ENCODE data around the gene GLIS1. TPM values are rescaled to one million over a fixed set of nuclear protein-coding genes. Genes with fewer than 3 reads are reported as not detected.

Gene GLIS1
- total RNA-seq, 1 experiment from 2014 or later: 0.14 TPM

DNA sequence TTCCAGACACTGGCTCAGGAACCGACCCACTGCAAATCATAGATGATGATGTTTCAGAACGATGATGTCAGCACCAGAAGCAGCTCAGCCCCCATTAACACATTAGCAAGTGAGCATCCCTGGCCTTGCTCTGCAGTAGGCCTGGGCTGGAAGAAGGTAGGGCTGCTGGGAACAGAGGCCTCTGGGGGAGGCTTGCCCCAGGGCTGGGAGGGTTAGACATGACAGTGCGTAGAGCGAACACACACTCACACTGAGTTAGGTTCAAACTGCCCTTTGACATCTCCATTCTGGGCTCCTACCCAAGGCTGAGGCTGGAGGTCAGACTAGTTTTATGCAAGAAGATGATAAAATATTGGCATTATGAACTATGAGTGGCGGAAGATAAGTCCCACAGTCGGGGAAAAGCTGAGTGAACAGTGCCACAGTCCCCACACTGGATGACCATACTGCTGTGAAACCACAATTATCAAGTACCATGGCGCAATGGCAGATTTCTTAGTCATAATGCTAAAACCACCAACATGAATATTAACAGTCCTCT is 188.7 kb downstream of the GLIS1 start:
- no peak for DNase-seq (ENCODE audit: low spot score)

DNA sequence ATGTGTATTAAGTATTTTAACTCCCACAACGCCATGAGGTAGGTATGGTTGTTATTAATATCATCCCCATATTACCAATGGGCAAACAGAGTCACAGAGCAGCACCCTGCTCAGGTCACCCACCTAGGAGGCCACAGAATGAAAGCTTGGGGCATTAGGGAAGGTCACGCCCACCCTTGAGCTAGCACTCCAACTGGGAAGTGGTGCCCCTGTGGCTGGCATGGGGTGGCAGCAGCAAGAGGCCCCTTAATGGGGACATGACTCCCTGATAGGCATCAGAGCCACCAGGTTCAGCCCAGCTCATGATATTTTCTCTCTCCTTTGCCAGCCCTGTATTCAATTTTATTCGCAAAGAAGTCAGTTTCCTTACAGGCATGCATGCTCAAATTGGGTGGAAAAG is 189.2 kb downstream of the GLIS1 start:
- no peak for DNase-seq (ENCODE audit: low spot score)

DNA sequence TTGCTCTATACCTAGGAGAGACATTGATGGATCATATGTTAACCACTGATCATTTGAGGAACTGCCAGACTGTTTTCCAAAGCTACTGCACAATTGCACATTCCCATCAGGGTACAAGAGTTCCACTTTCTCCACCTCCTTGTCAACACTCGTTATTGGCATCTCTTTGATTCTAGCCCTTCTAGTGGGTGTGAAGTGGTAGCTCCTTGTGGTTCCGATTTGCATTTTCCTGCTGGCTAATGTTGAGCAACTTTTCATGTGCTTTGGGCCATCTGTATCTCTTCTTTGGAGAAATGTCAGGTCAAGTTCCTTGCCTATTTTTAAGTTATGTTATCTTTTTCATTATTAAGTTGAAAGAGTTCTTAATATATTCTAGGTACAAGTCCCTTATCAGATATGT is 189.7 kb downstream of the GLIS1 start:
- DNase-seq (ENCODE audit: low spot score): no peak

DNA sequence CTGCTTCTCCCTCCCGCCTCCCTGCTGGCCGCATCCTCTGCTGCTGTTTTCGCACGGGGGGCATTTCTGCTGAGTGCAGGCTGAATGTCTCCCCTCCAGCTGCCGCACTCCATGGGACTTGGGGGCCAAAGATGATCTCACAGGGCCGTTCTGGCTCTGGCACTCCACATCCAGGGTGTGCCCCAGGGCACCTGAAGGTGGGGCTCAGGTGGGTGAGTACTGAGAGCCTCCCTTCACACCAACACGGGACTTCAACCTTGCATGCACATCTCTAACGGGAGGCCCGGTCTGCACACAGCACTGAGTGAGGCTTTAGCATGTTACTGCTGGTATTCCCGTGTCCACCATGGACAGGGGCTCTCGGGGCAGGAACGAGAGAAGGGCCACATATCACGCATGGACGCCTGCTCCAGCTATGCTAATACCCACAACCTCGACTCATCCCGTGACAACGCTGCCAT is 190.9 kb downstream of the GLIS1 start:
- no peak for DNase-seq (ENCODE audit: low spot score)

DNA sequence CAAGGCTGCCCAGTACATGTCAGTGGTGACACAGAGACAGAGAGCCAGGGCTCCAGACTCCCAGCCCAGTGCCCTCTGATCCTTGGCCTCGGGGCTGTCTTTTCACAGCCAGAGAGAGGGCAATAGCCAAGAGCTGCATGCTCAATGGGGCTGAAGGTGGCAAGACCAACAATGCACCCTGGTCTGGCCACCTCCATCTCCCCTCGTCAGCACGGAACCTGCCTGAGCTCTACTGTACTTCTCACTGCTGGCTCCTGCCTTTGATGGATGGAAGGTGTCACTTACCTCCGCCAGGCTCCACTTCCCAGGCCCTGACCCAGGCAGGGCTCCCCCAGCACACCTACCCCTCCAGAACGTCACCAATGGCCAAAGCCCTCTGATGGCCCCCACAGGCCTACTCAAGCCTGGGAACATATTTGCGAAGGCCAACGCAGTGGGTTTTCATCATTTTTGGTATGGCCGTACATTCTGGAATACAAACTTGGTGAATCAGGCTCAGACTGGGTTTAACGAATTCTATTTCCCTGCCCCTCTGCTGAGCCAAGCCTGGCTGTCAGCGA is 191.7 kb downstream of the GLIS1 start:
- DNase-seq (ENCODE audit: low spot score): no peak

DNA sequence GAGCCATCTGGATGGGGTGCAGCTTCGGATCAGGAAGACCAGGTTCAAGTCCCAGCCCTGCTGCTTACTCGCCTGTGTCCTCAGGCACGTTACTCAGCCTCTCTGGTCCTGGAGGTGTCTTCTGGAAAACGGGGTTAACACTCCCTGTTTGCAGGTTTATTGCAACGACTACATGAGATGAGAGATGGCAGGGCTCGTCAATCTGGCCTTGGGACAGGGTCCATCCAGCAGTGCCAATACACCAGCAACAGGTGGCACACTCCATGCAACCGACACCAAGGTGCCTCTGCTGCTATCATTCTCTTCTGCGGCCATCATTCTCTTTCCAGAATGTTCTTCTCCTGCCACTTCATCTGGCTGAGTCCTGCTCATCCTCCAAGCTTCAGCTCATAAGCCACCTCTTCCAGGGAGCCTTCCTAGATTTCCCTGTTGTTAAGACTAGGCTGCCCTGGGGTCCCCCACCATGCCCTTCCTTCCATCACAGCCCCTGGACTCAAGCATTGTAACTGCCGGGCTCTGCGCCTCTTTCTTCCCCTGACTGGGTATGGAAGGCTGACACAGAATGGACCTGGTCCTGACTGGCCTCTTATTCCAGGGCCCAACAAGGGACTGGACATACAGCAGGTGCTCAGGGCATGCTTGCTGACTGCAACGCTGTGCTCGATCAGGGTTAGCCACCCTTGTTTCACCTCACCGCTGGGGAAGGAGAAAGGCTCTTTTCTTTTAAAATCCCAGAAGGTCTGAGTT is 192.4 kb downstream of the GLIS1 start:
- DNase-seq (ENCODE audit: low spot score): no peak

DNA sequence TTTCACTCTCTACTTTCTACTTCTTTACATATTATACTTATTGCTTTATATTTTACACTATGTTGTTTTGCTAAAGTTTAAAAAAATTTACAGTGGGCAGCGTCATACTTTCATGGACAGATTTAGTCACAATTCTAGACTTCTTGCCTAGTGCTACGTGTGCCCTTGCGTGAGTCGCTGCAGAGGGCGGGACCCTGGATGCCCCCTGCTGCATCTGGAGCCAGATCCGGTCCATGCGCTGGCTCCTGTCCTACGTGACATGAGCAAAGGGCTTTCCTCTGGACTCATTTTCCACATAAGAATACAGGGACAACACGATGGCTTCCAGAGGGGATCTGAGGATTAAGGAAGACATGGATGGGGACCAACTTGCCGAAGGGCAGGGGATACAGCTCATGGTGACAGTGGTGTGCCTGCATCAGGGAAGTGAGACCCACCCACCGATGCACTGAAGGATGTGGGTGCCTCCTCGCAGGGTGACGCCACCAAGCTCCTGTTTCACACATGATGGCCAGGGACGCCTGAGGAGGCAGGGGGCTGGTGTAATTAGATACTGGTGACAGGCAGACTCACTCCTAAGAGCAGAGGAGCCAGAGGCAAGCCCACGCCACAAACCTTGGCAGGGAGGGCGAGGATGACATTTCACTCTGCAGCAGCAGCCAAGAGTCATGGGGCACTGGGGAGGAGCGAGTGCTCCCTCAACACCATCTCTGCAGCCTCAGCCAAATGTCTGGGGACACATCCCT is 193.1 kb downstream of the GLIS1 start:
- no peak for DNase-seq (ENCODE audit: low spot score)

DNA sequence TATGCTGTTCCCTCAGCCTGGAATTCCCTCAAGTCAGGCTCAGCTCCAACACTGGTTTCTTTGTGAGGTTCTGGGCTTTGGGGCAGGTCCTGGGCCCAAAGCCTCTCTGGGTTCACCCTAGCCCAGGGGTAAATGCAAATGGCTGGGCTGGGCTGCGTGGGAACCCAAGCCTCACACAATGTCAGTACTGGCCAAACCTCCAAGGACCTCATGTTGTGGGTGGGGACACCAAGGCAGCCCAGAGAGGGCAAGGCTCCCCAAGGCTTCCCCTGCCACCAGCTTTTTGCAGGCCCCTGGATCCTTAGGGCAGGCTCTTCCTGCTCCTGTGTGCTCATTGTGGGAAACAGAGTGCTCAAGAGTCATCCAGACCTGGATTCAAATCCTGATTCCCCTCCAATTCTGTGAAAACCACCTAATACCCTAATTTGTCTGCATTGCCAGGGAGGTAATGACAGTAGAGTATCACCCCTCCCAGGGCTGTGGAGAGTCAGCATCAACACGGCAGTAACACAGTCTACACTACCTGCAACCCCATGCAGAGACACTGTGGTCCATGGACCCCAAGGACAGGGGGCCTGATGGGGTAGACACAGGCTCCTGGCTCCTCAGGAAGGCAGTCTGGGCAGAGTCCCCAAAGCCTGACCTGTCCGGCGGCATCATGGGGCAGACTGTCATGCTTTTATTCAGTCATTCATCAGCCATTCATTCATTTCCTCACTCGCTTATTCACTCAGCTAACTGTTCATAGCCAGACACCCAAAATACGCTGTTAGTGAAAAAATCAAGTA is 194.0 kb downstream of the GLIS1 start:
- DNase-seq (ENCODE audit: low spot score): no peak

DNA sequence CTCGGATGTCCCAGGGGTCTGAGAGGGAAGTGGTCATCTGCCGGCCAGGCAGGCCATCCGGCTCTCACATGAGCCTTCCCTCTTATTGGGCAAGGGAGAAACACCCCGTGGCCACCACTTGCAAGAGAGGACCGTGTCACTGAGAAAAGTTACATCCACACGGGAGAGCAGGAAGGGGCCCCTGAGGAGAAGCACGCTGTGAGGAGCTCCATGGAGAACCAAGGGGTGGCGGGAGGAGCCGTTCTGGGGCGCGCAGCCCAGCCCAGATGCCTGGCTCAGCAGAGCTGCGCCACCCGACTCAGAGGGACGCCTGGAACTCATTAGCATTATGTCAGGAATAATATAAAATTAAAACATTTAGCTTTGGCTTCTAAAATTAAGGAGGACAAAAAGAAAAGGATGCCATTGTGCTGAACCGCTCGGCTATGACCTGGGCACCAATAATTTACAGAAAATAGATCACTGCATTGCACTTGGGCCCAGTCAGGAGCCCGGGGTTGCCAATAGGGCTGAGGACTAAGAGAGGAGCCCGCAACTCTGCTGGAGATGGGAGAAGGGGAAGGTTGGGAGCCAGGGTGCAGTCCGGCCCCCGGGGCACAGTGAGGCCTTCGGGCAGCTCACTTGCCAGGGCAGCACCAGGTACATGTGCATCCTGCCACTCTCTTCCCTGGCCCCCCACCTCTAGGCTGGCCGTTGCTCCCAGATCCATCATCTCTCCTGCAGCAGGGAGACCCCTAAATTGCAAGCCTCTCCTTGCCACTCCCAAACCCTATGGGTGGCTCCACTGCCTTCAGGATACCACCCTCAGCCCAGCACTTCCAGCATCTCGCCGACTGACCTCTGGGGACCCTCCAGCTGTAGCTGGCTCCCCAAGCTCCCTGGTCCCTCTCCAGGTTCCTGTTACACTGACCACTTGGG is 194.9 kb downstream of the GLIS1 start:
- no peak for DNase-seq (ENCODE audit: low spot score)

DNA sequence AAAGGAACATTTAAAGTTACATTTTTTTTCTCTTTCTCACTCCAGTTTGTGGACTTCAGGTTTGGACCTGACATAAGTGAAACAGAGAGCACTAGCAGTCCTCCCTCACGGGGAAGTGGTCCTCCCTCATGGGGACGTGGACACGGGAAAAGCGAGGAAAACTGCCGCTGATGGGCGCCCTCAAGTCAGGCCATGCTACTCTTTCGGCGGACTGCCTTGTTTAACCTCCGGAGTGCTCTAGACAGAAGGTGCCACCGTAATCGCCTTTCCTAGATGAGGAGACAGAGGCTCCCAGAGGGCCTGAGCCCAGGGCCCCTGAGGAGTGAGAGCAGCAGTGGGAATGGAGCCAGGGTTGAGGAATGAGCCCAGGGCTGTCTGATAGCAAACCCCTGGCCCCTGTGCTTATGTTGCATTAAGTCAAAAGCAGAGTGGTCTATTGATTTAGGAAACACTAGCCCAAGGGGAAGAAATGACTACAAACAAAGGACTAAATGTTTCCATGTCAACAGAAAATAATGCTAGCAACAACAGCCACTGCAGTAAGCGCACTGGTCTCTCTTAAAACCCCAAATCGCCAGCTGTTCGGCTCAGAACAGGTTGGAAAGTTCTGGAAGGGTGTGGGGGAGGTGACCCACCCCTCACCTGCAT is 195.7 kb downstream of the GLIS1 start:
- no peak for DNase-seq (ENCODE audit: low spot score)

DNA sequence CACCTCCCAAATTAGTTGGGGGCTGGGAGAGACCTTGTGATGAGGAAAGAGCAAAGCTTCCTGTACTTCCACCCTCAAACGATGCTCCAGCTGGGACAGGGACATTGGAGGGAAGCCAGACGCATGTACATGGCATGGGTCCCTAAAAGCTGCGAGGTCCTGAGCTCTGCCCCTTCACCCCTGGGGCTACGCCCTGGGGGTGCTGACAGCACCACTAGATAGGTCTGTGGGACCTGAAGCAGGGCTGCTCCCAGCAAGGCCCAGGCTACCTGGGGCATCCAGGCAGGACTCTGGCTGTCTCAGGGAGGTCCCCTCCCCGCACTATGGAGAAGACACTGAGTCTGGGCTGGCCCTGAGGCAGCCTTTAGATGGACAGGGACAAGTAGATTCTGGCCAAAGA is 196.4 kb downstream of the GLIS1 start:
- no peak for DNase-seq (ENCODE audit: low spot score)

DNA sequence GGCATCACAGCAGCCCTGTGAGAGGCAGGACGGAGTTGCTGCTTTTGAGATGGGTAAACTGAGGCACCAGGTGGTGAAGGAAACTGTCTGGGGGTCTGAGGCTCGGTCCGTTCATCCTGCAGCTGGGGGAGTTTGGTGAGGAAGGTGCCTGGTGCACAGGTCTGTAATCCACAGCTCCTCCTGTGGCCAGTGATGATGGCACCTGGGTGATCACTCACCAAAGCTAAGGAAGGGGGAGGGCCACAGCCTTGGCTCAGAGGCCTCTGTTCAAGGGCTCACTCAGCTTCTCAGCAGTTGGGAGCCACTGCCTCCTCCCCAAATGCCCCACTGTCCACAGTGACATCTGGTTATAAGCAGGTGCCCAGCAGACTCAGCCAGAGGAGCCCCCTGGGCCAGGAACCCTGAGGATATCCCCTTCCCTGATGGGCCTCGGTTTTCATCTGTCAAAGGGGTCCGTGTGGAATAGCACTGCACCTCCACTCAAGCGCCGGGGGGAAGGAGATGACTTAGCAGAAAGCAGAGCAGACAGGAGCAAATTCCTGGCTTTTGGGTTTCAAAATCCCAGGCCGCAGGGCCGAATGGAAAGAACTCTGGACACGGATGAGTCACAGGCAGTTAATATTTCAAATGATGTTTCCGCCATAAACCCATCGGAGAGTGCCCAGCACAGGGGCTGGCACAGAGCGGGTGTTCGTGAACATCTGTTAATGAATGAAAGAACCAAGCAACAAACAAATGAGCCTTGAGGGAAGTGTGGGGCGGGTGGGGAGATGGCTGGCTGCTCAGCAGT is 197.0 kb downstream of the GLIS1 start:
- peak; percentile 80 for DNase-seq (ENCODE audit: low spot score)

DNA sequence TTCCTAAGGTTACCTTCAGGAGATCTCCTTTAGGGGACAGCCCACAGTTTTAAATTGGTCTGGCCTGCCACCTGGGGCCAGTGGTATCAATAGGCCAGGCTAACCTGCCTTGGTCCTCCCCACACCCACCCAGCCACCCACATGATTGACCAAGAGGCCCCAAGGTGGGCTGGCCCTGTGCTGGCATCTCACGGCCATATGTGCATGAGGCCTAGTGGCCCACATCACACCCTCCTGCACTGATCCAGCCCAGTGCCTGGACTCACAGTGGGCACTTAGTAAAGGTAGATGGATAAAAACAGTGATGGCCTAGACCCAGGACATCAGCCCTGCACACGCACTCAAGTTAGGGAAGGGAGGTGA is 197.7 kb downstream of the GLIS1 start:
- DNase-seq (ENCODE audit: low spot score): no peak

DNA sequence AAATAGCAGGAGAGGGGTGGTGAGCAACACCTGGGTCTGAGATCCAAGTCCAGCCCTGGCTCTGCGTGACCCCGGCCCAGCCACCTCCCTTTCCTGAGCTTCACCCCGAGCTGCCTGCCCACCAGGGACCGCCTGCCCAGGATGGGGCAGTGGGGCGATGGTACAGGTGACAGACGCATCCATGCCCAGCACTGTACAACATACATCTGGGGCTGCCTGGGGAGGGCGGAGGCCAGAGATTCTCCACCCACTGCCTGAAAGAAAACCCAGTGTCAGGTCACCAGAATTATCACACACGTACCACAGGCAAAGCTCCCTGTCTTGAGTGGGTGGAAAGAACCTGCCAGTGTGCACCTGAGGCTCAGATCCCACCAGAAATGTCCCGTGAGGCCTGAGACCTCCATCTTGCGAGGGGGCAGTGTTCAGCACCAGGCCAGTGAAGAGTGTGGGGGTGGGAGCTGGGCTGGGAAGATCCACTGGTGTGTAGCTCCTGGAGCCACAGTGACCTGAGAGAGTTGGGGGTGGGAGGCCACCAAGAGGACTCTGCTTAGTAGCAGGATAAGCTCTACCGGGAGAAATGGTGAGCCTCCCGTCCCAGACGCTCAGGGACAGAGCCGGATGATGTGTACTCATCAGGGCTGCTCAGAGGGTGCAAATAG is 198.2 kb downstream of the GLIS1 start:
- DNase-seq (ENCODE audit: low spot score): no peak

DNA sequence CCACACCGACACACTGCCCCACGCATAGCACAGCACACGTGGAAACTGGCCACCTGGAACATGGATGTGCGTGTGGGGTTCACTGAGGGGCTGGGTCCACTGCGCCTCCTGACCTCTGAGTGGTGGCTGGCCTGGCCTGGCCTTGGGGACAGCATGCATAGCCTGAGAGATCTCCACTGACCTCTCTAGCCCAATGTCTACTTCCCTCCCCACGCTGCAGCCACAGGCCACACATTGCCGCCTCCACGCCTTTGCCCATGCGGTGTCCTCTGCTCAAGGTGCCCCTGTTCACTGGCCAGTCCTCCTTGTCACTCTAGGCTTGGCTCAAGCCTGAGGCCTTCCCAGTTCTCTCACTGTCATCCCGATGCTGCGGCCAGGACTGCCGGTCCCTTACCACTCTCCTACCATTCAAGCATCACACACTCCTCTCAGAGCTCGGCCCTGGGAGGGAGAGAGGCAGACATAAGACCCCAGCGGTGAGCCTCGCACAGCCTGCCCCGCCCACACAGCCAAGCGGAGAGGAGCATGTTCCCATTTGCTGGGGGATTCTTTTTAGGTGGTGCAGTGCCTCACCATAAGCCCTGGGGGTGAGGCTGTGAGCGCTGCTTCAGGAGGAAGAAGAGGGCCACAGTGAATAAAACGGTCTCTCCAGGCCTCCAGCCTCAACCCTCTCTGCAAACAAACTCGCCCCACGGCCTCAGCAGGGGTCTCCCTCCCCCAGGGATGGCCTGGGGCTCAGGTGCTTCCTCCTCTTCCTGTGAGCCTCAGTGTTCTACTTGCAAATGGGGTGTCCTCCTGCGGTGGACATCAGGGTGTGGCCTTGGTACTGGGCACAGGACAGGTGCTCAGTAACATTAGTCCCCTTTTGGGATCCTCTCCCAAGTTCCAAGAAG is 199.0 kb downstream of the GLIS1 start:
- DNase-seq (ENCODE audit: low spot score): no peak

DNA sequence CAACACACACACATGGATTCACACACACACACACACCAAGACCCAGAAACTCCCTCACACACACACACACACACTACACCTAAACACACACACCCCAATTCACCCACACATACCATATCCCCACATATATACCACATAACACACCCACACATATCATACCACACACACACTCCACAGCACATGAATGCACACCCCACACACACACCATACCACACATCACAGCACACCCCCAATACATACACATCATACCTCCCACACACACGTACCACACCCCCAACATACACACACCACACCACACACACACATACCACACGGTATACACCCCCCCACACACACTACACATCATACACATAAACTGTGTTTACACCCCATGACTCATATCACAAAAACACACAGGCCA is 199.7 kb downstream of the GLIS1 start:
- DNase-seq (ENCODE audit: low spot score): no peak

DNA sequence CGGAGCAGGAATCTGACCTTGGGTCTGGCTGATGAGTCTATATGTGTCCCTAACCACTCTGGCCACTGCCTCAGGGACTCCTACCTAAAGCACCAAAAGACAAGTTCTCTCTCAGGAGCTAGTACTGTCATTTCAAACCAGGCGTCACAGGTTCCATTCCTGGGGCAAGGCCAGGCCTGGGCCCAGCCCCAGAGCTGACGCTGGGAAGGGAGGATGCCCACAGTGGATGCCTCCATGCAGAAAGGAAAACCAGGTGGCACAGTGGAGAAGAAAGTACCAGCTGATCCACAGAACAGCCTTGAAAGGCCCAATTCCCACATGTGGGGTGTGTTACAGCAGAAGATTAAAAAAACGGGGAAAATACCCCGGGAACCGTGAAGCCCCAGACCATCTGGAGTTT is 202.4 kb downstream of the GLIS1 start:
- no peak for DNase-seq (ENCODE audit: low spot score)

DNA sequence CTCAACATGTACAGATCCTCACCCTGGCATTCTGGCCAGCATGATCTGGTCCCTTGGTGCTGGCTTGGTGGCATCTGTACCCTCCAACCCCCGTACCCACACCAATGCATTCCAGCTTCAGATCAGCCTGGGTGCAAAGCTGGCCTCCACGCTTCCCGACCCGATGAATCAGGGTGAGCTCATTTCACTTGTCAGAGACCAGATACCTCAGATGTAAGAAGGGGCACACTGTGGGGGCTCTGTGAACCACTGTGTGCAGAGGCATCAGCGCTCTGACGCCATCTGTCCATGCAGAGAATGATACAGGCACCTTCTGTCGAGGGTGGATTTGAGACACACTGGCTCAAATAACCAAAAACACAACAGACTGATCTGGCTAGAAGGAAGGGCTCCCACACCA is 203.1 kb downstream of the GLIS1 start:
- no peak for DNase-seq (ENCODE audit: low spot score)
